ENCODE results near the gene RER1. TPM values are rescaled to one million over a fixed set of nuclear protein-coding genes. Genes with fewer than 3 reads are reported as not detected.

RER1 gene
- total RNA-seq, 1 donor from 2014 or later, result 197 TPM

GRCh38 chr1:2377751-2378440 is 13.7 kb upstream of the RER1 start:
- Histone ChIP-seq H3K36me3 (ENCODE audit: insufficient read depth, low read length) (no peaks in the 10 kb centered on the region), H3K4me3 (ENCODE audit: insufficient read depth, low read depth, low read length) (no peak overlapping the region), H3K4me2 (ENCODE audit: low read length) (no peak overlapping the region), H3K9me3 (ENCODE audit: insufficient read depth, low read depth, low read length) (no peaks in the 10 kb centered on the region), H3K27ac (ENCODE audit: low read depth, low read length) (no peak overlapping the region), H3K27me3 (ENCODE audit: insufficient read depth, low read length) (no peaks in the 10 kb centered on the region), H4K20me1 (ENCODE audit: insufficient read depth, low read length) (no peaks in the 10 kb centered on the region), H3K9ac (ENCODE audit: low read length) (no peak overlapping the region), H3K4me1 (ENCODE audit: insufficient read depth, low read length) (no peaks in the 10 kb centered on the region), H3K79me2 (ENCODE audit: insufficient read depth, low read length) (no peaks in the 10 kb centered on the region), H2AFZ (ENCODE audit: low read depth, low read length) (no peak overlapping the region)
- Mint-ChIP-seq H3K4me3 (ENCODE audit: unreplicated experiment) (no peak overlapping the region), H3K27me3 (ENCODE audit: low read depth, unreplicated experiment) (peaks cover 2% of the 10 kb centered on the region), H3K36me3 (ENCODE audit: low read depth, unreplicated experiment) (no peaks in the 10 kb centered on the region), H3K9me3 (ENCODE audit: unreplicated experiment) (no peaks in the 10 kb centered on the region), H3K4me1 (ENCODE audit: low read depth, unreplicated experiment) (no peaks in the 10 kb centered on the region), H3K27ac (ENCODE audit: unreplicated experiment) (no peak overlapping the region)
- no peak for FAIRE-seq
- TF ChIP-seq, protein P1, sequence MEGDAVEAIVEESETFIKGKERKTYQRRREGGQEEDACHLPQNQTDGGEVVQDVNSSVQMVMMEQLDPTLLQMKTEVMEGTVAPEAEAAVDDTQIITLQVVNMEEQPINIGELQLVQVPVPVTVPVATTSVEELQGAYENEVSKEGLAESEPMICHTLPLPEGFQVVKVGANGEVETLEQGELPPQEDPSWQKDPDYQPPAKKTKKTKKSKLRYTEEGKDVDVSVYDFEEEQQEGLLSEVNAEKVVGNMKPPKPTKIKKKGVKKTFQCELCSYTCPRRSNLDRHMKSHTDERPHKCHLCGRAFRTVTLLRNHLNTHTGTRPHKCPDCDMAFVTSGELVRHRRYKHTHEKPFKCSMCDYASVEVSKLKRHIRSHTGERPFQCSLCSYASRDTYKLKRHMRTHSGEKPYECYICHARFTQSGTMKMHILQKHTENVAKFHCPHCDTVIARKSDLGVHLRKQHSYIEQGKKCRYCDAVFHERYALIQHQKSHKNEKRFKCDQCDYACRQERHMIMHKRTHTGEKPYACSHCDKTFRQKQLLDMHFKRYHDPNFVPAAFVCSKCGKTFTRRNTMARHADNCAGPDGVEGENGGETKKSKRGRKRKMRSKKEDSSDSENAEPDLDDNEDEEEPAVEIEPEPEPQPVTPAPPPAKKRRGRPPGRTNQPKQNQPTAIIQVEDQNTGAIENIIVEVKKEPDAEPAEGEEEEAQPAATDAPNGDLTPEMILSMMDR (IDR thresholded peaks at IDR 0.05; ENCODE audit: insufficient read depth, low read depth, low read length), result no peak
- TF ChIP-seq EZH2 (IDR thresholded peaks at IDR 0.05; ENCODE audit: insufficient read depth, low read length), result no peak
- no peak for DNase-seq (ENCODE audit: low read depth)

DNA sequence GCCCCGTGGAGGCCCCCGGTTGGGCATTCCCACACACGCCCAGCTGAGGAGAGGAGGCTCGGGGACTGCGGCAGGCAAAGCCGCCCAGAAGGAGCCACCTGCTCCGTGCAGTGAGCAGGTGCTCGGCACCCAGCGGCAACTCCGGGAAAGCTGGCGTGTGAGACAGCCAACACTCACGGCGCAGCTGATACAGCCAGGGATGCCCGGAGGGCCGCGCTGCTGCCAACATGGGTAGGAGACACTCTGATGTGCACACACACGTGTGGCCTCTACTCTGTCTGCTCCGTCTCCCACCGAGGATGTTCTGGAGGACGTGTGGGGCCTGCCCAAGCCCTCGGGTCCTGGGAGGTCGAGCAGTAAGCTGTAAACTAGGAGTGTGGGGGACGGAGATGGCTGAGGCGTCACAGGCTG is 13.2 kb upstream of the RER1 start:
- H3K9me3 Mint-ChIP-seq (ENCODE audit: unreplicated experiment), result no peaks in the 10 kb centered on the region
- H3K4me3 ChIP-seq (ENCODE audit: insufficient read depth, low read depth, low read length), result no peak overlapping the region
- no peaks in the 10 kb centered on the region for H3K36me3 Mint-ChIP-seq (ENCODE audit: low read depth, unreplicated experiment)
- no peaks in the 10 kb centered on the region for H3K9me3 ChIP-seq (ENCODE audit: insufficient read depth, low read depth, low read length)
- H3K27ac ChIP-seq (ENCODE audit: low read depth, low read length), result no peak overlapping the region
- TF ChIP-seq, protein P1 (IDR thresholded peaks at IDR 0.05; ENCODE audit: insufficient read depth, low read depth, low read length), result no peak
- TF ChIP-seq EZH2 (IDR thresholded peaks at IDR 0.05; ENCODE audit: insufficient read depth, low read length), result no peak
- no peaks in the 10 kb centered on the region for H3K27me3 ChIP-seq (ENCODE audit: insufficient read depth, low read length)
- no peak overlapping the region for H3K4me2 ChIP-seq (ENCODE audit: low read length)
- H3K4me3 Mint-ChIP-seq (ENCODE audit: unreplicated experiment), result no peak overlapping the region
- no peaks in the 10 kb centered on the region for H3K4me1 Mint-ChIP-seq (ENCODE audit: low read depth, unreplicated experiment)
- H4K20me1 ChIP-seq (ENCODE audit: insufficient read depth, low read length), result no peaks in the 10 kb centered on the region
- no peak overlapping the region for H3K9ac ChIP-seq (ENCODE audit: low read length)
- peaks cover 2% of the 10 kb centered on the region for H3K27me3 Mint-ChIP-seq (ENCODE audit: low read depth, unreplicated experiment)
- no peak for DNase-seq (ENCODE audit: low read depth)
- no peak overlapping the region for H2AFZ ChIP-seq (ENCODE audit: low read depth, low read length)
- no peak overlapping the region for H3K27ac Mint-ChIP-seq (ENCODE audit: unreplicated experiment)
- no peaks in the 10 kb centered on the region for H3K79me2 ChIP-seq (ENCODE audit: insufficient read depth, low read length)
- H3K36me3 ChIP-seq (ENCODE audit: insufficient read depth, low read length), result no peaks in the 10 kb centered on the region
- FAIRE-seq, result no peak
- no peaks in the 10 kb centered on the region for H3K4me1 ChIP-seq (ENCODE audit: insufficient read depth, low read length)
